GM10266 (cell line): ENCODE results near the gene HCAR3.
"Not testable (repeated sequence)": the region's sequence is repeated elsewhere in the genome, so short reads cannot be mapped to it uniquely, and the experiment has no call there.

ENCODE experiments used
- DNase-seq: peaks from one replicate; pipeline ENCODE4 v3.0.0; 2012; ENCODE audit errors: extremely low spot score
- TF ChIP-seq, protein P1 (sequence below): IDR thresholded peaks from 2 replicates; pipeline ENCODE4 v1.5.1; 2012; ENCODE audit warnings: mild to moderate bottlenecking, low read depth; ENCODE audit not compliant: control insufficient read depth, insufficient read depth; ENCODE audit errors: missing control alignments

The HCAR3 gene

DNA sequence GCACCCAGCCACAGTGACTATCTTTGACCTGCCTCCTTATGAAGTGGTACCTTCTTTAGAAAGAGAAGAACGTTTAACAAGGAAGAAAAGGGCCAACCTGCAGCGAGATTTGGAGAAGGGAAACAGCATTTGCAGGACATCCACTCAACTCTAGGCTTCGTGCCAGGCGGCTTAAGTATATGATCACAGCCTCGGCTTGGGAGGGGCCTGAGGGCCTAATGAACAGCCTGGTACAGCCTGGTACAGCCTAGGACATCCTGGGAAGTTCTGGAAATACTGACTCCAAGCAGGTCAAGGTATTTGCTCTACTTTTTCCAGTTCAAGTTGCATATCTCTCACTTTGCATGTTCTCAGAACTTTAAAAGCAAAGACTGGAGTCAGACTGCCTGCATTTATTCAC, 29.5 kb downstream of the HCAR3 start:
- no peak for DNase-seq
- TF ChIP-seq, protein P1, sequence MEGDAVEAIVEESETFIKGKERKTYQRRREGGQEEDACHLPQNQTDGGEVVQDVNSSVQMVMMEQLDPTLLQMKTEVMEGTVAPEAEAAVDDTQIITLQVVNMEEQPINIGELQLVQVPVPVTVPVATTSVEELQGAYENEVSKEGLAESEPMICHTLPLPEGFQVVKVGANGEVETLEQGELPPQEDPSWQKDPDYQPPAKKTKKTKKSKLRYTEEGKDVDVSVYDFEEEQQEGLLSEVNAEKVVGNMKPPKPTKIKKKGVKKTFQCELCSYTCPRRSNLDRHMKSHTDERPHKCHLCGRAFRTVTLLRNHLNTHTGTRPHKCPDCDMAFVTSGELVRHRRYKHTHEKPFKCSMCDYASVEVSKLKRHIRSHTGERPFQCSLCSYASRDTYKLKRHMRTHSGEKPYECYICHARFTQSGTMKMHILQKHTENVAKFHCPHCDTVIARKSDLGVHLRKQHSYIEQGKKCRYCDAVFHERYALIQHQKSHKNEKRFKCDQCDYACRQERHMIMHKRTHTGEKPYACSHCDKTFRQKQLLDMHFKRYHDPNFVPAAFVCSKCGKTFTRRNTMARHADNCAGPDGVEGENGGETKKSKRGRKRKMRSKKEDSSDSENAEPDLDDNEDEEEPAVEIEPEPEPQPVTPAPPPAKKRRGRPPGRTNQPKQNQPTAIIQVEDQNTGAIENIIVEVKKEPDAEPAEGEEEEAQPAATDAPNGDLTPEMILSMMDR: no peak

DNA sequence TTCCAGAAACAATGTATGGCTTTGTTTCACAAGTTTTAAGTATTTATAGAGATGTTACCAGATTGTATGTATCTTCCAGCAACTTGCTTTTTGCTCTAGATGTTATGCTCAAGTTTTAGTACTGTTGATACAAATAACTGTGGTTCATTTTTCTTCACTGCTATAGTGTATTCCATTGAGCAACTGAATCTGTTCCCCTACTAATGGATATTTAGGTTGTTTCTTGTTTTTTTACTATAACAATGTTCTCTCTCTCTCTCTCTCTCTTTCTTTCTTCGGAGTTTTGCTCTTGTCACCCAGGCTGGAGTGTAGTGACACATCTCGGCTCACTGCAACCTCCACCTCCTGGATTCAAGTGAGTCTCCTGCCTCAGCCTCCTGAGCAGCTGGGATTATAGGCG, 30.1 kb downstream of the HCAR3 start:
- TF ChIP-seq, protein P1: no peak

DNA sequence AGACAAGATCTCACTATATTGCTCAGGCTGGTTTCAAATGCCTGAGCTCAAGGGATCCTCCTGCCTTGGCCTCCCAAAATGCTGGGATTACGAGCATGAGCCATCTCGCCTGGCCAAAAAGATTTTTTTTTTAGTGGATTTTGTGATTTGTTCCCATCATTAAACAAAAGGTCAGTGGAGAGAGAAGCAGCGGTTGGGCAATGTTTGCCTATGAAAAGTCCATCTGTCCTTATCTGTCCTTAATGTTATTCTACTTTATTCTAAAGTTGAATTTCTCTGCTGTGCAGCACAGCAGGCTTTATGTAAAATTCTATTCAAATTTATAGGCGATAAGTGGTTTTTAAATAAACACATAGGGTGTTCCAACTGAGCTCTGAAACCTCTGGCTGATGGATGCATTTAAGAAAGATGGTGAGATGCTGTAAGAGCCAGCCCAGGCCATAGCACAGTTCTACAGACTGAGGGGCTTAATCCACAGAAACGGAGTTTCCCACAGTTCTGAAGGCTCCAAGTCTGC, 32.3 kb downstream of the HCAR3 start:
- no peak for DNase-seq
- TF ChIP-seq, protein P1: no peak

More for the DNA sequence above, 30.1 kb downstream of the HCAR3 start:
- DNase-seq: no peak

DNA sequence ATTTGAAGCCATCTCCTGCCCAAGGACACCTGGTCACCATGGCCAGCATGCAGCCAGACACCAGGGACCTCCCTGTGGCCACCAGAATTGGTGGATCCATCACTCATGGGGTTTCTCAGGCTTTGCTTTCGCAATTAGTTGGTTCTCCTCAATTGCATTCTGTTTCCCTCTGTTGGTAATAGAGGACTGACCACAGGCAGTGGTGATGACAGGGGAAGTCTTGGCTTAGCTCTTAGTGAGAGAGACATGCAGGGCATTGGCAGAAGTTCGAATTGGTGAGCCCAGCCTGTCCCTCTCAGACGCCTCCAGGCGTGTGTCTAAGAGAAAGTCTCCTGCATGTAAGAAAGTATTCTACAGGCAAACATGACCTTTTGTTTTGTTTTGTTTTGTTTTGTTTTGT, 34.8 kb downstream of the HCAR3 start:
- TF ChIP-seq, protein P1: no peak

DNA sequence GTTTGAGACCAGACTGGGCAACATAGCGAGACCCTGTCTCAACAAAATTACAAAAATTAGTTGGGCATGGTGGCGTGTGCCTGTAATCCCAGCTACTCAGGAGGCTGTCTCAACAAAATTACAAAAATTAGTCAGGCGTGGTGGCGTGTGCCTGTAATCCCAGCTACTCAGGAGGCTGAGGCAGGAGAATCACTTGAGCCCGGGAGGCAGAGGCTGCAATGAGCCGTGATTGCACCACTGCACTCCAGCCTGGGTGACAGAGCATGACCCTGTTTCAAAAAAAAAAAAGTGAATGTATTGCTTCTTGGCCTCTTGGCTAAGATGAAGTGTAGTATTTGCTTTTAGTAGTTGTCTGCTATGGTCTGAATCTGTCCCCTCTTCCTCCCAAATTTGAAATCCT, 35.6 kb downstream of the HCAR3 start:
- DNase-seq: not testable (repeated sequence)

More for the DNA sequence above, 34.8 kb downstream of the HCAR3 start:
- no peak for DNase-seq

DNA sequence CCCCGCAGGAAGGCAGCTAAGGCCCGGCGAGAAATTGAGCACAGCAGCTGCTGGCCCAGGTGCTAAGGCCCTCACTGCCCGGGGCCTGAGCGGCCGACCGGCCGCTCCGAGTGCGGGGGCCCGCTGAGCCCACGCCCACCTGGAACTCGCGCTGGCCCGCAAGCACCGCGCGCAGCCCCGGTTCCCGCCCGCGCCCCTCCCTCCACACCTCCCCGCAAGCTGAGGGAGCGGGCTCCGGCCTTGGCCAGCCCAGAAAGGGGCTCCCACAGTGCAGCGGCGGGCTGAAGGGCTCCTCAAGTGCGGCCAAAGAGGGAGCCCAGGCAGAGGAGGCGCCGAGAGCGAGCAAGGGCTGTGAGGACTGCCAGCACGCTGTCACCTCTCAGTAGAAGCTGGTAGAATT, 39.8 kb downstream of the HCAR3 start:
- DNase-seq: not testable (repeated sequence)

DNA sequence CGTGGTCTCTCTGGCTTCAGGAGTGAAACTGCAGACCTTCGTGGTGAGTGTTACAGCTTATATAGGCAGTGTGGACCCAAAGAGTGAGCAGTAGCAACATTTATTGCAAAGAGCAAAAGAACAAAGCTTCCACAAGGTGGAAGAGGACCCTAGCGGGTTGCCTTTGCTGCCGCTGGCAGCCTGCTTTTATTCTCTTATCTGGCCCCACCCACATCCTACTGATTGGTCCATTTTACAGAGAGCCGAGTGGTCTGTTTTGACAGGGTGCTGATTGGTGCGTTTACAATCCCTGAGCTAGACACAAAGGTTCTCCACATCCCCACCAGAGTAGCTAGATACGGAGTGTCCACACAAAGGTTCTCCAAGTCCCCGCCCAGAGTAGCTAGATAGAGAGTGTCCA, 40.6 kb downstream of the HCAR3 start:
- DNase-seq: not testable (repeated sequence)

DNA sequence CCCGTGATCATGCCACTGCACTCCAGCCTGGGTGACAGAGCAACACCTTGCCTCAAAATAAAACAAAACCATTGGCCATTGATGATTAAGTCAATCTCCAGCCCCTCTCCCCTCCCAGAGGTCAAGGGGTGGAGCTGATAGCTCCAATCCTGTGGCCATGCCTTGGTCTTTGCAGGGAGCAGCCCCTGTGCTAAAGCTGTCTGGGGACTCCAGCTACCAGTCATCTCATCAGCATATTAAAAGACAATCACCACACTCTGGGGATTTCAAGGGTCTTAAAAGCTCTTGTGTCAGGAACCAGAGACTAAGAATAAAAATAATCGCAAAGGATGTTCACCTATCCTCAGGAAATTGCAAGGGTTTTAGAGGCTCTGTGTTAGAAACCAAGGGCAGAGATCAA, 44.1 kb downstream of the HCAR3 start:
- TF ChIP-seq, protein P1: no peak
- DNase-seq: no peak

DNA sequence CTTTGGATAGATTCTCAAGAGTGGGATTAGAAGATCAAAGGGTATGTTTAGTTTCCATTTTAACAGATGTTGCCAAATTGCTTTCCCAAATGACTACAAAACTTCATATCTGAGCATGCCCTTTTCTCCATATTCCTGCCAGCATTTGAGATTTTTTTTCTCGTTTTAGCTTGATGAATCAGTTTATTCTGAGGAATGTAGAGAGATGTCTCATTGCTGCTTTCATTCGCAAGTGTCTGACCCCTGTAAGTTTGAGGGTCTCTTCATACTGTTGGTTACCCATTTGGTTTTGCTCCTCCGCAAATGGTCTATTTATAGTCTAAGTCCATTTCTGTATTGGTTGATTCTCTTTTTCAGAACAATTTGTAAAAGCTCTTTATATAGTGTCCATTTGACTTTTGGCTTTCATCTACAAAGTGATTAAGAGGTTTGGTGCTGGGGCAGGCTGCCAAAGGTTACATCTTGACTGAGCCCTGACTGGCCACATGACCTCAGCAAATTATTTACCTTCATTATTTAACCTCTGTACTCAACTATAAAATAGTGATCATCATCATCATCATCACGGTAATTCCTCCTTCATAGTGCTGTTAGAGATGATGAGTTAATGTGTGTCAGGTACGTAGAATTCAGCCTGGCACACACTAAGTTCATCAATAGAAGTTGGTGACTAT, 47.1 kb downstream of the HCAR3 start:
- TF ChIP-seq, protein P1: no peak
- DNase-seq: no peak
